HG03135 (cell line): ENCODE results near the gene PAK2.
"Not testable (repeated sequence)": the region's sequence is repeated elsewhere in the genome, so short reads cannot be mapped to it uniquely, and the experiment has no call there.

Source experiments
- ATAC-seq: cut with Tn5 transposase; IDR thresholded peaks from one replicate; pipeline ENCODE4 v1.9.1; 2021; ENCODE audit warnings: mild to moderate bottlenecking, moderate library complexity; ENCODE audit not compliant: unreplicated experiment

The PAK2 gene

GRCh38 chr3:196739671-196740480, at the start of gene PAK2:
Gene PAK2, plus strand, starts transcription at chr3:196739857. Its CDS starts 42,790 bp downstream, at chr3:196782647.
- ATAC-seq, result peak; percentile 84

GRCh38 chr3:196689941-196690660, 49.6 kb upstream of the PAK2 start:
- ATAC-seq, result no peak

GRCh38 chr3:196691386-196691785, 48.3 kb upstream of the PAK2 start:
- ATAC-seq, result no peak

- ATAC-seq, result no peak
These were observed 45.4 kb upstream of the PAK2 start for GRCh38 chr3:196694202-196694638.

GRCh38 chr3:196694941-196695848, 44.5 kb upstream of the PAK2 start:
- ATAC-seq, result no peak

- ATAC-seq, result no peak
These were observed 43.8 kb upstream of the PAK2 start for GRCh38 chr3:196695849-196696226.

GRCh38 chr3:196697270-196697669, 42.4 kb upstream of the PAK2 start:
- no peak for ATAC-seq

GRCh38 chr3:196699749-196700148, 39.9 kb upstream of the PAK2 start:
- no peak for ATAC-seq

GRCh38 chr3:196700801-196701200, 38.9 kb upstream of the PAK2 start:
- no peak for ATAC-seq

GRCh38 chr3:196706327-196706726, 33.3 kb upstream of the PAK2 start:
- no peak for ATAC-seq

- ATAC-seq, result no peak
These were observed 32.9 kb upstream of the PAK2 start for GRCh38 chr3:196706731-196707130.

- no peak for ATAC-seq
These were observed 32.1 kb upstream of the PAK2 start for GRCh38 chr3:196707566-196707965.

- no peak for ATAC-seq
These were observed 31.2 kb upstream of the PAK2 start for GRCh38 chr3:196708467-196708866.

GRCh38 chr3:196711838-196712513, 27.7 kb upstream of the PAK2 start, which contains the start of the genes CEP19 and PIGX:
Gene CEP19, minus strand, starts transcription at chr3:196712250. Its CDS starts 3,593 bp downstream, at chr3:196708657.
Gene PIGX, plus strand, starts transcription at chr3:196712377.
- ATAC-seq, result peak; percentile 64

- peak; percentile 52 for ATAC-seq
These were observed 26.9 kb upstream of the PAK2 start for GRCh38 chr3:196712514-196713413.

GRCh38 chr3:196717162-196717561, 22.5 kb upstream of the PAK2 start:
- ATAC-seq, result not testable (repeated sequence)

- no peak for ATAC-seq
These were observed 18.6 kb upstream of the PAK2 start for GRCh38 chr3:196721097-196721496.

- ATAC-seq, result no peak
These were observed 12.6 kb upstream of the PAK2 start for GRCh38 chr3:196726788-196727675.
